ENCODE results near the gene ROCK2. TPM values are rescaled to one million over a fixed set of nuclear protein-coding genes. Genes with fewer than 3 reads are reported as not detected.

Gene ROCK2
- total and polyA plus RNA-seq, 2 of the 8 experiments (the other 6 are each of a cell fraction or from before 2014, with no cell fraction given), result 2.7 to 29.0 TPM

DNA sequence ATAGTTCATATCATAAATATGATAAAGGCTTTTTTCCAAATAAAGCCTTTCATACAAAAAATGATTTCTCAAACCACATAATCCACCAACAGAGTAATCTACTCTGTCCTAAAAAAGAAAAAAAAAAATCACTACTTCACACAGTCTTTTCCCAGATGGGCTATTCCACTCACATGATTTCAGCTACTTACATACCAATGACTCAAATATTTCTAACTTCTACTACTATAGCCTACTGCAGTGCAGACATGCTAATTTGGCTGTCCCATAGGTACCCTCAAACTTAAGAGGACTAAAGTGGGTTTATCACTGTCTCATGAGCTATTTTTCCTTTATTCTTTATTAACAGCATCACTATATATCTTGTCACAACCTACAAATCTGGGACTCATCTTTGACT is 131.8 kb downstream of the ROCK2 start:
- Histone ChIP-seq H3K23ac (ENCODE audit: insufficient read length) (no peak overlapping the region), H3K56ac (replicated peaks; ENCODE audit: insufficient read length, low read depth, low read length) (no peak overlapping the region), H3K9me3 (ENCODE audit: insufficient read depth in 2 of 2, low read depth in 1 of 2, low read length in 1 of 2) (no peaks in the 10 kb centered on the region), H3K4me1 (replicated peaks in 1 of 4; ENCODE audit: control insufficient read depth in 3 of 4, insufficient read depth in 4 of 4, low read length in 3 of 4) (no peaks in the 10 kb centered on the region), H4K8ac (ENCODE audit: extremely low read depth, insufficient read depth, low read length) (no peak overlapping the region), H3K4me2 (ENCODE audit: insufficient read depth in 1 of 2, low read depth in 2 of 2, low read length in 2 of 2) (no peak overlapping the region), H2BK5ac (ENCODE audit: low read depth, low read length) (no peak overlapping the region), H3K23me2 (ENCODE audit: low read depth, low read length) (no peaks in the 10 kb centered on the region), H3K4ac (replicated peaks; ENCODE audit: insufficient read length, low read depth, low read length) (no peak overlapping the region), H4K20me1 (replicated peaks in 1 of 2; ENCODE audit: control insufficient read depth in 1 of 2, insufficient read depth in 2 of 2, low read length in 2 of 2) (no peaks in the 10 kb centered on the region), H2BK120ac (replicated peaks; ENCODE audit: low read depth, low read length) (no peak overlapping the region), H3K36me3 (ENCODE audit: control insufficient read depth in 2 of 4, insufficient read depth in 4 of 4, low read length in 3 of 4) (peaks cover 0 to 38% (median 11%) of the 10 kb centered on the region in 4 experiments; a peak in 4 of 8 replicates), H2BK15ac (ENCODE audit: low read length) (no peak overlapping the region), H3K79me2 (ENCODE audit: control insufficient read depth in 1 of 2, insufficient read depth in 2 of 2, low read length in 2 of 2) (no peaks in the 10 kb centered on the region), H2BK20ac (ENCODE audit: low read length) (no peak overlapping the region), H3K27me3 (replicated peaks in 1 of 4; ENCODE audit: control insufficient read depth in 3 of 4, extremely low read depth in 1 of 4, insufficient read depth in 3 of 4, low read length in 3 of 4) (no peaks in the 10 kb centered on the region), H4K91ac (replicated peaks; ENCODE audit: insufficient read length, low read length) (no peak overlapping the region), H3K9ac (replicated peaks in 1 of 4; ENCODE audit: extremely low read depth in 1 of 4, low read depth in 3 of 4, low read length in 3 of 4) (no peak overlapping the region), H3K79me1 (ENCODE audit: low read depth, low read length) (no peaks in the 10 kb centered on the region), H2AFZ (ENCODE audit: low read length) (no peak overlapping the region), H4K5ac (ENCODE audit: insufficient read length, low read depth, low read length) (no peak overlapping the region), H3K4me3 (ENCODE audit: extremely low read depth in 1 of 4, insufficient read depth in 2 of 4, low read depth in 3 of 4, low read length in 4 of 4) (no peak overlapping the region), H3K18ac (ENCODE audit: extremely low read depth, low read length) (no peak overlapping the region), H2AK5ac (ENCODE audit: low read depth, low read length) (no peak overlapping the region), H2BK12ac (ENCODE audit: low read depth, low read length) (no peak overlapping the region), H3K27ac (ENCODE audit: low read depth, low read length) (no peak overlapping the region), H3K14ac (ENCODE audit: insufficient read length) (no peak overlapping the region)
- DNase-seq (ENCODE audit: low read depth in 1 of 2, low spot score in 2 of 2) (no peak), FAIRE-seq (no peak)
- ChIA-PET POLR2A (ENCODE audit: partially characterized antibody) (interaction anchor here (0.6 kb wide), 1 partner anchor 29 kb away, joined by 3 read pairs; no protein-coding TSS in a partner anchor), CTCF (ENCODE audit: partially characterized antibody) (interaction anchor here (0.8 to 1.4 kb wide), 6 partner anchors 22 to 369 kb away, joined by 3 to 4 read pairs (median 3); no protein-coding TSS in a partner anchor)
- TF ChIP-seq SP1 (IDR thresholded peaks at IDR 0.05; ENCODE audit: low read depth, low read length), result no peak
- TF ChIP-seq HDAC2 (IDR thresholded peaks at IDR 0.05; ENCODE audit: borderline replicate concordance in 1 of 2, low read depth in 2 of 2, low read length in 2 of 2), result no peak
- TF ChIP-seq NRF1 (IDR thresholded peaks at IDR 0.05; ENCODE audit: low read depth, low read length), result no peak
- TF ChIP-seq SRF (IDR thresholded peaks at IDR 0.05; ENCODE audit: low read depth, low read length), result no peak
- no peak for TF ChIP-seq BCL11A (IDR thresholded peaks at IDR 0.05; ENCODE audit: low read depth in 2 of 2, low read length in 2 of 2)
- TF ChIP-seq CBX8 (IDR thresholded peaks at IDR 0.05; ENCODE audit: borderline replicate concordance, low read depth, low read length), result no peak
- TF ChIP-seq, protein P1, sequence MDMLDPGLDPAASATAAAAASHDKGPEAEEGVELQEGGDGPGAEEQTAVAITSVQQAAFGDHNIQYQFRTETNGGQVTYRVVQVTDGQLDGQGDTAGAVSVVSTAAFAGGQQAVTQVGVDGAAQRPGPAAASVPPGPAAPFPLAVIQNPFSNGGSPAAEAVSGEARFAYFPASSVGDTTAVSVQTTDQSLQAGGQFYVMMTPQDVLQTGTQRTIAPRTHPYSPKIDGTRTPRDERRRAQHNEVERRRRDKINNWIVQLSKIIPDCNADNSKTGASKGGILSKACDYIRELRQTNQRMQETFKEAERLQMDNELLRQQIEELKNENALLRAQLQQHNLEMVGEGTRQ (IDR thresholded peaks at IDR 0.05; ENCODE audit: low read length), result no peak
- no peak for TF ChIP-seq CEBPB (IDR thresholded peaks at IDR 0.05; ENCODE audit: low read depth, low read length)
- no peak for TF ChIP-seq CHD2 (IDR thresholded peaks at IDR 0.05; ENCODE audit: low read length)
- TF ChIP-seq SIN3A (conservative IDR thresholded peaks at IDR 0.05 in 1 of 2, IDR thresholded peaks at IDR 0.05 in 1 of 2; ENCODE audit: low read depth in 1 of 2, low read length in 2 of 2), result no peak
- TF ChIP-seq, protein P2, sequence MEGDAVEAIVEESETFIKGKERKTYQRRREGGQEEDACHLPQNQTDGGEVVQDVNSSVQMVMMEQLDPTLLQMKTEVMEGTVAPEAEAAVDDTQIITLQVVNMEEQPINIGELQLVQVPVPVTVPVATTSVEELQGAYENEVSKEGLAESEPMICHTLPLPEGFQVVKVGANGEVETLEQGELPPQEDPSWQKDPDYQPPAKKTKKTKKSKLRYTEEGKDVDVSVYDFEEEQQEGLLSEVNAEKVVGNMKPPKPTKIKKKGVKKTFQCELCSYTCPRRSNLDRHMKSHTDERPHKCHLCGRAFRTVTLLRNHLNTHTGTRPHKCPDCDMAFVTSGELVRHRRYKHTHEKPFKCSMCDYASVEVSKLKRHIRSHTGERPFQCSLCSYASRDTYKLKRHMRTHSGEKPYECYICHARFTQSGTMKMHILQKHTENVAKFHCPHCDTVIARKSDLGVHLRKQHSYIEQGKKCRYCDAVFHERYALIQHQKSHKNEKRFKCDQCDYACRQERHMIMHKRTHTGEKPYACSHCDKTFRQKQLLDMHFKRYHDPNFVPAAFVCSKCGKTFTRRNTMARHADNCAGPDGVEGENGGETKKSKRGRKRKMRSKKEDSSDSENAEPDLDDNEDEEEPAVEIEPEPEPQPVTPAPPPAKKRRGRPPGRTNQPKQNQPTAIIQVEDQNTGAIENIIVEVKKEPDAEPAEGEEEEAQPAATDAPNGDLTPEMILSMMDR (IDR thresholded peaks at IDR 0.05; ENCODE audit: control extremely low read depth in 1 of 3, insufficient read depth in 1 of 3, low read depth in 1 of 3, low read length in 3 of 3), result no peak

Measured in H1 (cell line).